HepG2 (cell line): ENCODE data around the gene SNAI1. TPM values are rescaled to one million over a fixed set of nuclear protein-coding genes. Genes with fewer than 3 reads are reported as not detected.

ENCODE experiments used
- CHCHD3 ChIP-seq: sonication (generic); formaldehyde crosslinking; IDR thresholded peaks from 2 replicates; pipeline ENCODE4 v1.8.0; 2022; ENCODE audit warnings: mild to moderate bottlenecking, missing genetic modification reagents, moderate library complexity
- FOSL1 ChIP-seq: sonication (generic); formaldehyde crosslinking; IDR thresholded peaks from 2 replicates; pipeline ENCODE4 v1.9.0; 2021; ENCODE audit warnings: missing genetic modification reagents, borderline replicate concordance
- MED1 ChIP-seq: sonication (generic); formaldehyde crosslinking; IDR thresholded peaks from 2 replicates; pipeline ENCODE4 v1.4.0; 2020; ENCODE audit warnings: missing genetic modification reagents
- ZC3H4 ChIP-seq: sonication (generic); formaldehyde crosslinking; IDR thresholded peaks from 2 replicates; pipeline ENCODE4 v1.4.0; 2020; ENCODE audit warnings: missing genetic modification reagents, borderline replicate concordance
- ZEB1 ChIP-seq: IDR thresholded peaks from 2 replicates; pipeline ENCODE4 v1.6.1; 2012; ENCODE audit warnings: mild to moderate bottlenecking, low read depth, inconsistent platforms; ENCODE audit not compliant: insufficient replicate concordance
- ZKSCAN1 ChIP-seq: fragments of 150-350 bp; IDR thresholded peaks from 2 replicates; pipeline ENCODE4 v1.6.1; 2014; ENCODE audit warnings: low read length
- ZNF343 ChIP-seq: sonication (generic); formaldehyde crosslinking; IDR thresholded peaks from 2 replicates; pipeline ENCODE4 v1.4.0; 2020; ENCODE audit warnings: mild to moderate bottlenecking, missing genetic modification reagents
- ZNF549 ChIP-seq: sonication (generic); formaldehyde crosslinking; IDR thresholded peaks from 2 replicates; pipeline ENCODE4 v1.5.0; 2020; ENCODE audit warnings: missing genetic modification reagents
- ZNF724P ChIP-seq: sonication (generic); formaldehyde crosslinking; IDR thresholded peaks from 2 replicates; pipeline ENCODE4 v1.8.0; 2022; ENCODE audit warnings: missing genetic modification reagents, borderline replicate concordance
- ZNF780A ChIP-seq: sonication (generic); formaldehyde crosslinking; IDR thresholded peaks from 2 replicates; pipeline ENCODE4 v1.8.0; 2022; ENCODE audit warnings: mild to moderate bottlenecking, missing genetic modification reagents, moderate library complexity
- polyA plus RNA-seq, 8 experiments: library from polyadenylated mRNA; depleted of rRNA in 3 of 8; stranded (reverse) in 7 of 8; unstranded in 1 of 8; fragments of >200 nt; fragmentation: Illumina TruSeq in 4 of 8; extraction: Trizol in 4 of 8; gene quantifications; 2 replicates each; pipeline versions ENCODE4 v1.2.1 to v1.2.3, GENCODE V29; 2011 to 2016; ENCODE audit warnings: low read depth in 4 of 8, missing spikeins in 1 of 8, mixed read lengths in 1 of 8; ENCODE audit not compliant: insufficient read depth in 1 of 8
- total RNA-seq, 5 experiments: library from RNA; depleted of rRNA; stranded (reverse); fragments of >200 nt; fragmentation: Illumina TruSeq; extraction: Trizol; gene quantifications; 2 replicates each; pipeline ENCODE4 v1.2.3, GENCODE V29; 2016; ENCODE audit warnings: low read depth in 1 of 5
- TF ChIP-seq, protein P1 (sequence below): sonication (generic); formaldehyde crosslinking; IDR thresholded peaks from 2 replicates; pipeline ENCODE4 v1.8.0; 2022; ENCODE audit warnings: mild to moderate bottlenecking, missing genetic modification reagents; ENCODE audit not compliant: insufficient replicate concordance
- TF ChIP-seq, protein P2 (sequence below): IDR thresholded peaks from 2 replicates; pipeline ENCODE4 v1.6.1; 2016; ENCODE audit warnings: control low read depth
- TF ChIP-seq, protein P3 (sequence below): sonication (generic); formaldehyde crosslinking; IDR thresholded peaks from 2 replicates; pipeline ENCODE4 v1.9.0; 2021; ENCODE audit warnings: missing genetic modification reagents, mild to moderate bottlenecking, borderline replicate concordance
- TF ChIP-seq, protein P4 (sequence below): sonication (generic); formaldehyde crosslinking; IDR thresholded peaks from 2 replicates; pipeline ENCODE4 v1.4.0; 2020; ENCODE audit warnings: missing genetic modification reagents, borderline replicate concordance
- TF ChIP-seq, protein P5 (sequence below): sonication (generic); formaldehyde crosslinking; IDR thresholded peaks from 2 replicates; pipeline ENCODE4 v1.4.0; 2020; ENCODE audit warnings: missing genetic modification reagents
- TF ChIP-seq, protein P6 (sequence below): IDR thresholded peaks from 2 replicates; pipeline ENCODE4 v1.6.1; 2016; ENCODE audit warnings: mild to moderate bottlenecking, missing biosample characterization, missing genetic modification reagents
- TF ChIP-seq, protein P7 (sequence below): sonication (generic); formaldehyde crosslinking; IDR thresholded peaks from 2 replicates; pipeline ENCODE4 v1.4.0; 2020; ENCODE audit warnings: missing genetic modification reagents

The SNAI1 gene
- total and polyA plus RNA-seq, 2 of the 13 experiments (the other 11 are each of a cell fraction or from before 2014, with no cell fraction given) = 1.3 to 1.4 TPM

DNA sequence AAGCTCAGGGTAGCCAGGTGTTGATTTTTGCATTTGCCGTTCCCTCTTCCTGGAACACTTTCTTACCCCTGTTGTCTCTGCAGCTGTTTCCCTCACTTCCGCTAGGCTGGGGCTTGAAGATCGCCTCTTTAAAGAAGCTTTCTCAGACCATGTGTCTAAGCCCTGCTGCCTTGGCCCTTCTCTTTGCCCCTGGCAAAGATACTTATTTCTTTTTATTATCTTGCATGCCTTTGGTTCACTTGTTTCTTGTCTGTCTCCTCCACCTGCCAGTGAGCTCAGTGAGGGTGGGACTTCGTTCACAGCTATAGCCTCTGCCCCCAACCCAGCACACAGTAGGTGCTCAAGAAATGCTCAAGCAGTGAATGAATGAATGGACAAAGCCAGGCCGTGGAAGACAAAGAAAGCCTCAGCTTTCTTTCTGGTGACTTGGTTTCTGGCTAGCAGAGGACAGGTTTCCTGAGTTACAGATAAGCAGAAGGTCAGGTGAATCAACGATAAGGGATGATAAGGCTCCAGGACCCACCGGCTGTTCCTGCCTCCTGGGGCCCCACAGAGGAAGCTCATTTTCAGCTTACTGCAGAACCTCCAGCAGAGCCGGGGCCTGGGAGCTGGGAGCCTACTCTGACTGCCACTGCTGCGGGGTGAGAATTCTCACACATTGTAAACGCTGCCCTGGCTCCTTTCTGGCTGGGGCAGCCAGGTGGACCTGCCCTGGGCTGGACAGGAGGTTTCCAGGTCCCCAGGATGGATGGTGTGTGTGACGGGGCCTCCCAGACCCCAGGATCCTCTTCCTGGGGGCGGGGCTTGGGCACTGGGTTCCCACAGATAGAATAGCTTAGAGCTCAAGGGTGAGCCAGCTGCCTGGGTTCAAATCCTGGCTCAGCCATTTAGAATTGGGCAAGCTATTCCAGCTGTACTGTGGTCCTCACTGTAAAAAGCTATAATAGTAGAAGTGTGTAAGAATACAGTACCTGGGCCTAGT lies 29.8 kb downstream of the SNAI1 start (continued):
- TF ChIP-seq, protein P1, sequence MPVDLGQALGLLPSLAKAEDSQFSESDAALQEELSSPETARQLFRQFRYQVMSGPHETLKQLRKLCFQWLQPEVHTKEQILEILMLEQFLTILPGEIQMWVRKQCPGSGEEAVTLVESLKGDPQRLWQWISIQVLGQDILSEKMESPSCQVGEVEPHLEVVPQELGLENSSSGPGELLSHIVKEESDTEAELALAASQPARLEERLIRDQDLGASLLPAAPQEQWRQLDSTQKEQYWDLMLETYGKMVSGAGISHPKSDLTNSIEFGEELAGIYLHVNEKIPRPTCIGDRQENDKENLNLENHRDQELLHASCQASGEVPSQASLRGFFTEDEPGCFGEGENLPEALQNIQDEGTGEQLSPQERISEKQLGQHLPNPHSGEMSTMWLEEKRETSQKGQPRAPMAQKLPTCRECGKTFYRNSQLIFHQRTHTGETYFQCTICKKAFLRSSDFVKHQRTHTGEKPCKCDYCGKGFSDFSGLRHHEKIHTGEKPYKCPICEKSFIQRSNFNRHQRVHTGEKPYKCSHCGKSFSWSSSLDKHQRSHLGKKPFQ (CRISPR knock-in tag) = no peak
- TF ChIP-seq, protein P2, sequence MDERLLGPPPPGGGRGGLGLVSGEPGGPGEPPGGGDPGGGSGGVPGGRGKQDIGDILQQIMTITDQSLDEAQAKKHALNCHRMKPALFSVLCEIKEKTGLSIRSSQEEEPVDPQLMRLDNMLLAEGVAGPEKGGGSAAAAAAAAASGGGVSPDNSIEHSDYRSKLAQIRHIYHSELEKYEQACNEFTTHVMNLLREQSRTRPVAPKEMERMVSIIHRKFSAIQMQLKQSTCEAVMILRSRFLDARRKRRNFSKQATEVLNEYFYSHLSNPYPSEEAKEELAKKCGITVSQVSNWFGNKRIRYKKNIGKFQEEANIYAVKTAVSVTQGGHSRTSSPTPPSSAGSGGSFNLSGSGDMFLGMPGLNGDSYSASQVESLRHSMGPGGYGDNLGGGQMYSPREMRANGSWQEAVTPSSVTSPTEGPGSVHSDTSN (CRISPR knock-in tag) = no peak
- TF ChIP-seq ZNF780A (CRISPR knock-in tag) = no peak
- 0 out of 2 replicates have a peak, but pooled peaks have one; percentile 11 for TF ChIP-seq FOSL1
- TF ChIP-seq, protein P3, sequence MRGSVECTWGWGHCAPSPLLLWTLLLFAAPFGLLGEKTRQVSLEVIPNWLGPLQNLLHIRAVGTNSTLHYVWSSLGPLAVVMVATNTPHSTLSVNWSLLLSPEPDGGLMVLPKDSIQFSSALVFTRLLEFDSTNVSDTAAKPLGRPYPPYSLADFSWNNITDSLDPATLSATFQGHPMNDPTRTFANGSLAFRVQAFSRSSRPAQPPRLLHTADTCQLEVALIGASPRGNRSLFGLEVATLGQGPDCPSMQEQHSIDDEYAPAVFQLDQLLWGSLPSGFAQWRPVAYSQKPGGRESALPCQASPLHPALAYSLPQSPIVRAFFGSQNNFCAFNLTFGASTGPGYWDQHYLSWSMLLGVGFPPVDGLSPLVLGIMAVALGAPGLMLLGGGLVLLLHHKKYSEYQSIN (CRISPR knock-in tag) = no peak
- TF ChIP-seq ZC3H4 (CRISPR knock-in tag) = no peak
- TF ChIP-seq ZNF724P (CRISPR knock-in tag) = no peak
- no peak for TF ChIP-seq MED1 (CRISPR knock-in tag)
- TF ChIP-seq, protein P4, sequence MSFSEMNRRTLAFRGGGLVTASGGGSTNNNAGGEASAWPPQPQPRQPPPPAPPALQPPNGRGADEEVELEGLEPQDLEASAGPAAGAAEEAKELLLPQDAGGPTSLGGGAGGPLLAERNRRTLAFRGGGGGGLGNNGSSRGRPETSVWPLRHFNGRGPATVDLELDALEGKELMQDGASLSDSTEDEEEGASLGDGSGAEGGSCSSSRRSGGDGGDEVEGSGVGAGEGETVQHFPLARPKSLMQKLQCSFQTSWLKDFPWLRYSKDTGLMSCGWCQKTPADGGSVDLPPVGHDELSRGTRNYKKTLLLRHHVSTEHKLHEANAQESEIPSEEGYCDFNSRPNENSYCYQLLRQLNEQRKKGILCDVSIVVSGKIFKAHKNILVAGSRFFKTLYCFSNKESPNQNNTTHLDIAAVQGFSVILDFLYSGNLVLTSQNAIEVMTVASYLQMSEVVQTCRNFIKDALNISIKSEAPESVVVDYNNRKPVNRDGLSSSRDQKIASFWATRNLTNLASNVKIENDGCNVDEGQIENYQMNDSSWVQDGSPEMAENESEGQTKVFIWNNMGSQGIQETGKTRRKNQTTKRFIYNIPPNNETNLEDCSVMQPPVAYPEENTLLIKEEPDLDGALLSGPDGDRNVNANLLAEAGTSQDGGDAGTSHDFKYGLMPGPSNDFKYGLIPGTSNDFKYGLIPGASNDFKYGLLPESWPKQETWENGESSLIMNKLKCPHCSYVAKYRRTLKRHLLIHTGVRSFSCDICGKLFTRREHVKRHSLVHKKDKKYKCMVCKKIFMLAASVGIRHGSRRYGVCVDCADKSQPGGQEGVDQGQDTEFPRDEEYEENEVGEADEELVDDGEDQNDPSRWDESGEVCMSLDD = no peak
- TF ChIP-seq, protein P5, sequence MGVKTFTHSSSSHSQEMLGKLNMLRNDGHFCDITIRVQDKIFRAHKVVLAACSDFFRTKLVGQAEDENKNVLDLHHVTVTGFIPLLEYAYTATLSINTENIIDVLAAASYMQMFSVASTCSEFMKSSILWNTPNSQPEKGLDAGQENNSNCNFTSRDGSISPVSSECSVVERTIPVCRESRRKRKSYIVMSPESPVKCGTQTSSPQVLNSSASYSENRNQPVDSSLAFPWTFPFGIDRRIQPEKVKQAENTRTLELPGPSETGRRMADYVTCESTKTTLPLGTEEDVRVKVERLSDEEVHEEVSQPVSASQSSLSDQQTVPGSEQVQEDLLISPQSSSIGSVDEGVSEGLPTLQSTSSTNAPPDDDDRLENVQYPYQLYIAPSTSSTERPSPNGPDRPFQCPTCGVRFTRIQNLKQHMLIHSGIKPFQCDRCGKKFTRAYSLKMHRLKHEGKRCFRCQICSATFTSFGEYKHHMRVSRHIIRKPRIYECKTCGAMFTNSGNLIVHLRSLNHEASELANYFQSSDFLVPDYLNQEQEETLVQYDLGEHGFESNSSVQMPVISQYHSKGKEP (CRISPR knock-in tag) = no peak
- TF ChIP-seq, protein P6, sequence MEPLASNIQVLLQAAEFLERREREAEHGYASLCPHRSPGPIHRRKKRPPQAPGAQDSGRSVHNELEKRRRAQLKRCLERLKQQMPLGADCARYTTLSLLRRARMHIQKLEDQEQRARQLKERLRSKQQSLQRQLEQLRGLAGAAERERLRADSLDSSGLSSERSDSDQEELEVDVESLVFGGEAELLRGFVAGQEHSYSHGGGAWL (CRISPR knock-in tag) = no peak
- TF ChIP-seq CHCHD3 = no peak
- peak; percentile 77; the same call in 1 of the 2 replicates for TF ChIP-seq ZKSCAN1
- TF ChIP-seq, protein P7, sequence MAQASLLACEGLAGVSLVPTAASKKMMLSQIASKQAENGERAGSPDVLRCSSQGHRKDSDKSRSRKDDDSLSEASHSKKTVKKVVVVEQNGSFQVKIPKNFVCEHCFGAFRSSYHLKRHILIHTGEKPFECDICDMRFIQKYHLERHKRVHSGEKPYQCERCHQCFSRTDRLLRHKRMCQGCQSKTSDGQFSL = 0 out of 2 replicates have a peak, but pooled peaks have one; percentile 36
- TF ChIP-seq ZEB1 = no peak
- no peak for TF ChIP-seq ZNF549 (CRISPR knock-in tag)
- no peak for TF ChIP-seq ZNF343
